Measurements from ENCODE around the gene LRP1-AS.
"Not testable (repeated sequence)": the region's sequence is repeated elsewhere in the genome, so short reads cannot be mapped to it uniquely, and the experiment has no call there.

Gene LRP1-AS

DNA sequence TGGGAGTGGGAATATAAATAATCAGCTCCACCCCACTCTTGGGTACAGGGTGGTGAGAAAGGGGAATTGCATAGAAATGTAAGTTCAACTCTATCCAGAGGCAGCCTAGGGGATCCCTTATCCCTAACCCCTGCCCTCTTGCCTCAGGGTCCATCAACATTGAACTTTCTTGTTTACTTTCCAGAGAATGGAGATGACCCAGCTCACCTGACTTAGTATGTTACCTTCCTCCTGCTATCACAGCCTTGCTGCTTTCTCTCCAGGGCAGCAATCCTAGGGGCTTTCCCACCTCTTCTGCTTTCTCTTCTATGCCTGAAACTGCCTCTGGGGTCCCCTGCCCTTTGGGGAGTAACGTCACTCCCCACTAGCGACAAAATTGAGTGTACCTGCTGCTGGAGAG, 16.5 kb downstream of the LRP1-AS start:
- DNase-seq: no peak
- in situ Hi-C loops (cut with HindIII; ENCODE audit: low pct_ligation_motif_present, low pct_unique_long_range_greater_than_20kb, low sequenced_read_pairs): no loop called here

DNA sequence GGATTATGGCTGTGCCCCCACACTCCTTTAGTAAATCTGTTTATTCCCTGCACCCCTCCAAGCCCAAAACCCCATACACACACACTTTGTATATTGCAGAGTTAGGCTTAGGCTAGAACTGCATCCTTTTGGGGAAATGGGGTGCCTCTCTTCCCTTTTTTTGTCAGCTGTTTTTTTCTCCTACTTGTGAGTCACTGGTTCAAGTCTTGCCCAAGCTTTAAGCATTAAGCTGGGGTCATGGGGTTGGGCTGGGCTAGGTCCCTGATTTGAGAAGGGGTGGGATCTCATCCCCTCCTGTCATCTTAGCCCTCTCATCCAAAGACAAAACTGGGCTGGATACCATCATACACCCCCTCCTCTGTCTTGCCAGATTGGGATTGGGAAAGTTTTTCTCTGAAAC, 17.5 kb downstream of the LRP1-AS start:
- in situ Hi-C loops (cut with HindIII; ENCODE audit: low pct_ligation_motif_present, low pct_unique_long_range_greater_than_20kb, low sequenced_read_pairs): no loop called here
- no peak for DNase-seq

DNA sequence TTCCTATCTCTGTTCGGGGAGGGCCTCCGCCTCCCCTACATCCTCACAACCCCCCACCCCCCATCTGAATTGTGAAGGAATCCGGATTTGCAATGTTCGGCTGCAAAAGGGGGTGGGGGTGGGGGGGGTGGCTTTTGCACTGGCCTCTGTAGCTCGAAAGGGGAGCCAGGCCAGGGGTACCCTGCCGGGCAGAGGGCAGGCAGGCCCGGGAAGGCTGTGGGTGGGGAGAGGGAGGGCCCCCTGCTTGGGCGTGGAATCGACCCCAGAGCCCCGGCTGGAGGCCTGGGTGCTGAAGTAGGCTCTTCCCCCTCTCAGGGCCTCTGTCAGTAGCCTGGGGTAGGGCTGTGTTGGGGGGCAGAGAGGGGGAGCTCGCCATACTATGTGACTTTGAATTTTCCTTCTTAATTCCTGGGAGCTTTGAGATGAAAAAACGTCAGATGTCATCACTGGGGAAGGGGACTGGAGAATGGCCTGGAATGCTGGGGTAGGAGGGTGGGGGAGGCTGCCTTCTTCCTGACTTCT, 18.0 kb downstream of the LRP1-AS start:
- no peak for DNase-seq
- in situ Hi-C loops (cut with HindIII; ENCODE audit: low pct_ligation_motif_present, low pct_unique_long_range_greater_than_20kb, low sequenced_read_pairs): no loop called here

DNA sequence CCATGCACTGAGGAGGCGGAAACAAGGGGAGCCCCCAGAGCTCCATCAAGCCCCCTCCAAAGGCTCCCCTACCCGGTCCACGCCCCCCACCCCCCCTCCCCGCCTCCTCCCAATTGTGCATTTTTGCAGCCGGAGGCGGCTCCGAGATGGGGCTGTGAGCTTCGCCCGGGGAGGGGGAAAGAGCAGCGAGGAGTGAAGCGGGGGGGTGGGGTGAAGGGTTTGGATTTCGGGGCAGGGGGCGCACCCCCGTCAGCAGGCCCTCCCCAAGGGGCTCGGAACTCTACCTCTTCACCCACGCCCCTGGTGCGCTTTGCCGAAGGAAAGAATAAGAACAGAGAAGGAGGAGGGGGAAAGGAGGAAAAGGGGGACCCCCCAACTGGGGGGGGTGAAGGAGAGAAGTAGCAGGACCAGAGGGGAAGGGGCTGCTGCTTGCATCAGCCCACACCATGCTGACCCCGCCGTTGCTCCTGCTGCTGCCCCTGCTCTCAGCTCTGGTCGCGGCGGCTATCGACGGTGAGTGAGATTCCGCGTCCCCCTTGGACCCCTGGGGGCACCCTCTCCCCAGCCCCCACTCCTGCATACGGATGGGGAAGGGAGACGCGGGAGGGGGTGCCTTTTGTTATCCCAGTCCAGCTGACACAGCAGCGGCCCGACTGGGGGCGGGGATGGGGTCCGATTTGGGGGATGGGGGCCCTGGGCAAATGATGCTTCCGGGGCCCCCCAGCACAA, 18.7 kb downstream of the LRP1-AS start:
- in situ Hi-C loops (cut with HindIII; ENCODE audit: low pct_ligation_motif_present, low pct_unique_long_range_greater_than_20kb, low sequenced_read_pairs): no loop called here
- DNase-seq: no peak

DNA sequence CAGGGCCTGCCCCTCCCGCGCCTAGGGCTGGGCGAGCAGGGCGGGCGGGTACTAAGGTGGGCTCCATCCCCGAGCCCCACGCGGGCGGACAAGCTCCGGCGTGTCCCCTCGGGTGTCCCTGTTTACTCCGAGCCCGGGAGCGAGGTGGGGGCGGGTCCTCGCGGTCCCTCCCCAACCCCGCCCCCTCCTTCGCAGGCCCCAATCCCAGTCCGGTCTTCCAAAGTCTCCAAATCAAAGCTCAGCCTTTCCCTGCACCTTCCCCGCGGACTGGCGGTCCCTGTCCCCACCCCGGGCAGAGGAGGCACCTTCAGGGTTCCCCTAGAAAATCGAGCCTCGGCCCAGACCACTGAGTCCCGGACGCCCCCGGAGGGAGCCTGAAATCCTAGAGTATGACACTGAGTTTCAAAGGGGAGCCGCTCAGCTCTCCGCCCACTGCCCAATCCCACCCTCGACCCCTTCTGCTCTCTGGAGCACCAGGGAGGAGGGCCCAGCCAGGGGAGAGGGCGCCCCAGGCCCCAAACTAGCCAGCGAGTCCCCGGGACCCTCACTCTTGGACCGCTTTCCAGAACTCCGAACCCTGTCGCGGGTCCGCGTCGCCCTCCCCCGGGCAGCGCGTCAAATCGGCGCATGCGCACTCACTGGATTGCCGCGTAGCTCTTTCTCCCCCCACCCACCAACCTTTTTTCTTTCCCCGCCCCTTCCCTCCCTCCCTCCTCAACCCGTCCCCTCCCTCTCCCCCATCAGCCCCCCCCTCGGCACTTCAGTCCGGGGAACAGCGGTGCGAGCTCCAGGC, 19.5 kb downstream of the LRP1-AS start, which contains the start of gene LRP1:
TSS of gene LRP1 (plus strand) at position 758 of the 793 bp plus-strand sequence. CDS start 482 bp downstream, outside the sequence.
- DNase-seq: peak; percentile 88
- in situ Hi-C loops (cut with HindIII; ENCODE audit: low pct_ligation_motif_present, low pct_unique_long_range_greater_than_20kb, low sequenced_read_pairs): no loop called here

DNA sequence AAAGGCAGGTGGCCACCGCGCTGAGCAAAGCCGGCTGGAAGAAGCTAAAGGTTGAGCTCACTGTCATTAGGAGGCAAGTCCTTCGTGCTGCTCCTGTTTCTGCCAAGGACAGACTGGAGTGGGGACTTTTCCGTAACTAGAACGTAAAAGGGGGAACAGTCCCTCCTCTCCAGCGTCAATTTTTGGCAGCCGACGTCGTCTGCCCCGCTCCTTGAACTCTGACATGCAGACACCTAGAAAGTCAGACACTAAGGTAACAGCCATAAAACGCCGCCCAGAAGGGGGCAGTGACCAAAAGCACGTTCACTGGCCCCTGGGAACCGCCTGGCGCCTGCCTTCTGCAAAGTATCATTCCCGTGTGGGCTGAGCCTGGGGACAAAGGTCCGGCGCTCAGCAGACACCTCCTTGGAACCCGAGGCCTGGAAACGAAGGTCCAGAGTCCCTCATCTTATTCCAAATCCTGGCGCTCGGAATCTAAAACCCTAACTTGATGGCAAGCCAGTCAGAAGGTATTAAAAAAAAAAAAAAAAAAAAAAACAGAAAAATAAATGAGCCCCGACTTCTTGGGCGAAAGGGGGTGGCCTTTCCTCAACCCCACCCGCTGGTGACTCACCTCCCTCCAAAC, 20.2 kb downstream of the LRP1-AS start:
- in situ Hi-C loops (cut with HindIII; ENCODE audit: low pct_ligation_motif_present, low pct_unique_long_range_greater_than_20kb, low sequenced_read_pairs): no loop called here
- peak; percentile 69 for DNase-seq

DNA sequence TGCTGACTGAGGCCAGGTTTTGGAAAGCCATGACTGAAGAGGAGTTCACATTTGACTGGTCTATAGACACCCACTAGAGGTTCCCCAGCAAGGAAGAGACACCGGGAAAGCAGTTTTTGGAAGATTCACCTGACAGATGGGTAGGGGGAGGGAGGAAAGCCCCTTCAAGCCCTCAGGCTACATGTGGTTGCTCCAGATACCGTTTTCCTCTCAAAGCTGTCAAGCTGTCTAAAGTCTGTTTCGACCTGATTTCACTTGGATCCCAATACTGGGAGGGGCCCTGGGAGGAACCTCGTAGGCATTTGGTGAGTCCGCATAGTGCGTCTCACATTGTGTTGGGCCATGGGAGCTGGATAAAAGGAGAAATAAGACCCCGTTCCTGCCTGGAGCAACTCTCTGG, 20.9 kb downstream of the LRP1-AS start:
- no peak for DNase-seq
- in situ Hi-C loops (cut with HindIII; ENCODE audit: low pct_ligation_motif_present, low pct_unique_long_range_greater_than_20kb, low sequenced_read_pairs): no loop called here

DNA sequence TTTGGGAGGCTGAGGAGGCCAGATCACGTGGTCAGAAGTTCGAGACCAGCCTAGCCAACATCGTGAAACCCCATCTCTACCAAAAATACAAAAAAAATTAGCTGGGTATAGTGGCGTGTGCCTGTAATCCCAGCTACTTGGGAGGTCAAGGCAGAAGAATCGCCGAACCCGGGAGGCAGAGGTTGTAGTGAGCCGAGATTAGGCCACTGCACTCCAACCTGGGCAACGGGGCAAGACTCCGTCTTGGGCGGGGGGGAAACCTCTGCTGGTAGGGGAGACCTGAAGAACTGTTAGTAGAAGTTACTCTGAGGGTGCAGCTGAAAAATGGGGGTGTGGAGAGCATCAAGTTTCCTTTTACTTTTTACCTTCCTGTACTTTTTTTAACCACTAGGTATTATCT, 21.4 kb downstream of the LRP1-AS start:
- in situ Hi-C loops (cut with HindIII; ENCODE audit: low pct_ligation_motif_present, low pct_unique_long_range_greater_than_20kb, low sequenced_read_pairs): no loop called here
- no peak for DNase-seq

DNA sequence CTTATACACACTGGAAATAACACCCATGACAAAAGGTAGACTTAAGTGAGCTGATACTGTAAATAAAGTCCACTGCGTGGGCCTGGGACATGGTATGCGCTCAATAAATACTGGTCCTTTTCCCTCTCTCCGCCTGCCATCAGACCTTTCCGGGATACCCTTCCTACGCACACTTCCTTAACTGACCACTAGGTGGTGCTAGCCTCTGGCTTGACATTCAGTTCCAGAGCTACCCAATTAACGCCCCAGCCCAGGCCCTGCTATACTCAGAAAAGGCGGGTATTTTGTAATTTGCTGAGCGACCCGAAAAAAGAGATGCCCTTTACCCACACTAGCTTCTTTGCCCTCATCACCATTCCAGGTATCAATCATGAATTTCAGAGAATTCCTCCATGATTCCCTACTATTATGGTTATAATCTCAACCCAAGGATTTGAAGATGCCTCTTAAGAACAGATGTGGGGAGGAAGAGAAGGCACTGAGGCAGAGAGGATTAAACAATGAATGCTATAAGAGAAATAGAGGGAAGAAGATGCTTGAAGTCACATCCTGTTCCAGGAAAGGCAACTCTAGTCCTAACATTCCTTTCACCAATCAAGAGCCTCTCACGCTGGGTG, 23.1 kb downstream of the LRP1-AS start:
- in situ Hi-C loops (cut with HindIII; ENCODE audit: low pct_ligation_motif_present, low pct_unique_long_range_greater_than_20kb, low sequenced_read_pairs): loop anchor here (5.0 kb wide), 1 partner anchor 48 kb away; no protein-coding TSS in a partner anchor
- peak; percentile 86 for DNase-seq

DNA sequence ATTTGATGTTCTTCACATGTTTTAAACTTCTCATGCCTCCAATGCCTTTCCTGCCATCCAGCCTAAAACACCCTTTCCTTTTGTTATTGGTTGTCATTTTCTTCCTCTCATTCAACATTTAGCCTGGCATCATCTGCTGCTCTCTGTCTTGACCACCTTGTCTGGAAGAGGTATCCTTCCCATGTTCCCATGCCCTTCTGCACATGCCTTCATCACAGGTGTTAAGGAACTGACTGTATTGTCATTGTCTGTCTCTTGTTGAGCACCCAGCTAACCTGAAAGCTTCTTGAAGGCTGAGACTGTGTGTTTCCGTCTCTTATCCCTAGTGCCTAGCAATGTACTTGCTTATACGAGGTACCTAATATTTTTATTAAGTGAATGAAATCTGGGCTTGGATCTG, 23.6 kb downstream of the LRP1-AS start:
- in situ Hi-C loops (cut with HindIII; ENCODE audit: low pct_ligation_motif_present, low pct_unique_long_range_greater_than_20kb, low sequenced_read_pairs): loop anchor here (5.0 kb wide), 1 partner anchor 48 kb away; no protein-coding TSS in a partner anchor
- DNase-seq: no peak

DNA sequence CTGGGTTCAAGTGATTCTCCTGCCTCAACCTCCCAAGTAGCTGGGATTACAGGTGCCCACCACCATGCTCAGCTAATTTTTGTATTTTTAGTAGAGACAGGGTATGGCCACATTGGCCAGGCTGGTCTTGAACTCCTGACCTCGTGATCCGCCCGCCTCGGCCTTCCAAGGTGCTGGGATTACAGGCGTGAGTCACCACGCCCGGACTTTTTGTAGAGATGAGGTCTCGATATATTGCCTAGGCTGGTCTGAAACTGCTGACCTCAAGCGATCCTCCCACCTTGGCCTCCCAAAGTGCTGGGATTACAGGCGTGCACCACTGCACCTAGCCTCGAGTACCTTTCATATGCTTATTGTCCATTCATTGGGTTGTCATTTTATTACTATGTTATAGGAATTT, 26.7 kb downstream of the LRP1-AS start:
- DNase-seq: not testable (repeated sequence)
- in situ Hi-C loops (cut with HindIII; ENCODE audit: low pct_ligation_motif_present, low pct_unique_long_range_greater_than_20kb, low sequenced_read_pairs): loop anchor here (5.0 kb wide), 1 partner anchor 52 kb away; no protein-coding TSS in a partner anchor

DNA sequence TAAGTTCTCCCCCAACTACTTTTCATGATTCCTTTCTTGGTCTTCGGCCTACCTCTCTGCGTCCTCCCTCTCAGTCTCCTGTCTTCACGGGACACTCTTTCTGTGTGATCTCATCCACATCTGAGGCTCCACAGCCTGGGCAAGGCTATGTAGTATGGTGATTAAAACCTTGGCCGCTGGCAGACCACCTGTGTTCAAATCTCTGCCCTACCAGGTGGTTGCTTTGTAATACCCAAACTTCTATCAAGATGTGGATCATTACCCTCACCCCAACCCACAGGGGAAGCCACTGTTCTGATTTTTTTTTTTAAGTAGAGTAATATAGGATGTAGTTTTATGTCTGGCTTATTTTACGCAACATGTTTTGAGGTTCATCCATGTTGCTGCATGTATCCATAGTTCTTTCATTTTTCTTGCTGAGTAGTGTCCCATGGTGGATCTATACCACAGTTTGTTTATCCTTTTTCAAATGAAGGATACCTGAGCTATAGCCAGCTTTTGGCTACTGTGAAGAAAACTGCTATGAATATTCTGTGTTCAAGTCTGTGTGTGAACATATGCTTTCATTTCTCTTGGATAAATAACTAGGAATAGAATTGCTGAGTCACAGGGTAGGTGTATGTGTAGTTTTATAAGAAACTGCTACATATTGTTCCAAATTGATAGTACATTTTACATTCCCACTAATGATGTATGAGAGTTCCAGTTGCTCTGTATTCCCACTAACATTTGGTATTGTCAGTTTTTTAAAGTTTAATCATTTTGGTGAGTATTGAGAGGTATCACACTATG, 27.9 kb downstream of the LRP1-AS start:
- in situ Hi-C loops (cut with HindIII; ENCODE audit: low pct_ligation_motif_present, low pct_unique_long_range_greater_than_20kb, low sequenced_read_pairs): loop anchor here (5.0 kb wide), 1 partner anchor 53 kb away; no protein-coding TSS in a partner anchor
- DNase-seq: no peak

DNA sequence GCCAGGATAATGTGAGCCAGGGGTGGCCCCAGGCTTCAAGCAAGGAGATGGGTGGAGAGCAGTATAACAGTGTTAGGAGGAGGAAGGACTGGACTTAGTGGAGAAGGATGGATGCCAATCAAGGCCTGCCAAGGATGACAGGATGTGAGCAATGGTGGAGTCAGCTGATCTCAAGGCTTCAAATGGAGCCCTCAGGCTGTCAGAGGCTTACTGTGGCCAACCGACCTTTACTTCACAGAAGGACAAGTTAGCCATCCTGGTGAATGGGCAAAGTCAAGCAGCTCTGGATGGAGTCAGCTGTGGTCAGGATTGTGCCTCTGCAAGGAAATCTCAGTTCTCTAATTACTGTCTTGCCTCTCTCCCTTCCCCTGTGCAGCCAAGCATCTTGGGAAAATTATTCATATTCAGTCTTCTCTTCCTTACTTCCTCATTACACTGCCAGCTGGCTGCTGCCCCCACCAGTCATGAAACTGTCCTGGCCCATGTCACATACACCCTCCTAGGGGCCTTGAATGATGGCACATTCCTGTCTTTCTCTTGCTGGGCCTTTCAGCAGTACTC, 28.6 kb downstream of the LRP1-AS start:
- in situ Hi-C loops (cut with HindIII; ENCODE audit: low pct_ligation_motif_present, low pct_unique_long_range_greater_than_20kb, low sequenced_read_pairs): no loop called here
- DNase-seq: peak; percentile 21

DNA sequence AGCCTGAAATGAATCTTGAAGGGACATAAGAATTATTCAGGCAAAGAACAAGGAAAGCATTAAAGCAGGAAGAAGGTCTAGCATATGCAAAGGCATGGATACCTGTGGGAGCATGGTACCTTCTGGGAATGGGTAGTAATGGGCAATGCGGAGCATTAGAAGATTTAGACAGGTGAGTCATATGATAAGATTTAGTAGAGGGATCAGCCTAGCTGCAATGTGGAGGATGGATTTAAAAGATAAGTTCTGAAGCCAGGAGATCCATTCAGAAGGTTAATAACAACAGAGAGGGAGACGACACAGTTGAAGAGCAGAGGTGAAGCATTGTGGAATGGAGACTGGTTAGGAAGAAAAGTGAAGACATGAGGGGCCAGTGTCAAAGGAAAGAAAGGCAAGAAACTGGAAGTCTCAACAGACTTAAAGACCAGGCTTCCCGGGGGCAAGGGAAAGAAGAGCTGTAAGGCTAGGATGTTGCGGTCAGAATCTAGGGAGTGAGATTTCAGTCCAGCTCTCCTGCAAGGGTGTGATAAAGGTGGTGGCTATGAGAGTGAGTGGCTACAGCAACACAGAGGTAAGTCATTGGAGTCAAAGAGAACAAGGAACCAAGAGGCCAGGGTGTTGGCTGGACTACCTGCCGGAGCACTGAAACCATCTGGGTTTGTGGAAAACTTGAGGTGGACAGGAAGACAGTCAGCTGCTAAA, 30.7 kb downstream of the LRP1-AS start:
- DNase-seq: no peak
- in situ Hi-C loops (cut with HindIII; ENCODE audit: low pct_ligation_motif_present, low pct_unique_long_range_greater_than_20kb, low sequenced_read_pairs): no loop called here

DNA sequence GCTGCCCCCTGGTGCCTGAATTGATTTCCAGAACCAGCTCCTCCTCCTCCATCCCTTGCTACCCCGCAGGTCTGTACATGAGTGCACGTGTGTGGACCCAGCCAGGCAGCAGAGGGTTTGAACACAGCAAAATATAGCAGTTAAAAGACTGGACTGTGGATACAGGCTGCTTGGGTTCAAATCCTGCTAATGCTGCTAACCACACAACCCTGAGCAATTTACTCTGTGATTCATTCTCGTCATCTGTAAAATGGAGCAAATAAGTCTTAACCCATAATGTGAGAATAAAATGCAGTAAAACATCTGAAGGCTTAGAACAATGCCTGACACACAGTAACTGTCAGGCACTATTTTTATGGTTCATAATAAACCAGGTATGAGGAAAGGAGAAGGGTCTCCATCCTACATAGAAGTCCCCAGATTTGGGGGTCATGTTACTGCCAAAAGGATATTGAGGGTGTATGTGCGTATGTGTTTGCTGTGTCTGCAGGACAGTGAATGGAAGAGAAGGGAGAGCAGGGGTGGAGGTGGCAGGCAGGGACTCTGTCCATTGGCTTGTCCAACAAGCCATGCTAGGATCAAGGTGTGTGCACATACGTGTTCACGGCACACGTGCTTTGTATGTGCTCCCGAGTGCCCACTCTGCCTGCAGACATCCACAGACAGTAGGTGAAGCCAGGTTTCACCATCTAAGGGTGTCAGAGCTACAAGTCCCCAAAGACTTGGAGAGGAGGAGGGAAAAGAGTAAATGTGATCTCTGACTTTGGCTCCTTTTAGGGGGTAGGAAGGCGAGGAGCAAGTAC, 34.7 kb downstream of the LRP1-AS start:
- in situ Hi-C loops (cut with HindIII; ENCODE audit: low pct_ligation_motif_present, low pct_unique_long_range_greater_than_20kb, low sequenced_read_pairs): no loop called here
- no peak for DNase-seq

DNA sequence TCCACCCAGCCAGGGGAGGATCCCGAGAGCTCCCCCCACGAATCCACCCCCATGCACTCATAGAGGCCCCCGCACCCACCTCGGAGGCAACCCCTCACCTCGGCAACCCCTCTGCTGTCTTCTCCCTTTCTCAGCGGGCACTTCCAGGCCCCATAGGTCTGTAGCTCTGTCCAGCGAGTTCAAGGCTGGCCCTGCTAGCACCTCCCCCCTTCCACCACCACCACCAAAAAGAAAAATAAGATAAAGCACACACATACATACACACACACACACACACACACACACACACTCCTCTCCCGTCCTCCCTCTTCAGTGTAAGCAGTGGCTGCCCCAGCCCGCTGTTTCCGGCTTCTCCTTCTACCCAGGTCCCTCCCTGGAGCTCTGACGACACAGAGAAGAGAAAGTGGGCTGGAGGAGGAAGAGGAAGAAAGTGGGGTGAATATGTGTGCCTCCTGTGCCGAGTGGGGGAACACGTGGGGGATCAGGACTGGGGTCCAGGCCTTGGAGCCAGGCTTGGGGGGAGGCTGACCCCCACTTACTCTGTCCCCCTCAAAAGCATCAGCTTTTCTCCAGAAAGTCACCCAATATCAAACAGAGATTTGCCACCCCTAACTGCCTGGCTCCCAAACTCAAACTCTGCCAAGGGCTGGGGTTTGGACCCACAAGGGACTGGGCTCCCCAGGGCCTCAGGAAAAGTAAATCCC, 36.2 kb downstream of the LRP1-AS start, which contains the start of gene STAT6:
TSS of gene STAT6 (minus strand) at position 332 of the 704 bp plus-strand sequence. CDS start 3,084 bp downstream, outside the sequence.
- peak; percentile 91 for DNase-seq
- in situ Hi-C loops (cut with HindIII; ENCODE audit: low pct_ligation_motif_present, low pct_unique_long_range_greater_than_20kb, low sequenced_read_pairs): no loop called here

Measured in ACHN (cell line).